ENCODE measurements around the gene PCID2. TPM values are rescaled to one million over a fixed set of nuclear protein-coding genes. Genes with fewer than 3 reads are reported as not detected.

The PCID2 gene
- total and polyA plus RNA-seq, 2 experiments from 2014 or later: 52.4 to 57.6 TPM

- H3K27me3 ChIP-seq: peaks cover 13% of the 10 kb centered on the region
- no peaks in the 10 kb centered on the region for H3K9me3 ChIP-seq (ENCODE audit: low read depth)
- TF ChIP-seq, protein P1, sequence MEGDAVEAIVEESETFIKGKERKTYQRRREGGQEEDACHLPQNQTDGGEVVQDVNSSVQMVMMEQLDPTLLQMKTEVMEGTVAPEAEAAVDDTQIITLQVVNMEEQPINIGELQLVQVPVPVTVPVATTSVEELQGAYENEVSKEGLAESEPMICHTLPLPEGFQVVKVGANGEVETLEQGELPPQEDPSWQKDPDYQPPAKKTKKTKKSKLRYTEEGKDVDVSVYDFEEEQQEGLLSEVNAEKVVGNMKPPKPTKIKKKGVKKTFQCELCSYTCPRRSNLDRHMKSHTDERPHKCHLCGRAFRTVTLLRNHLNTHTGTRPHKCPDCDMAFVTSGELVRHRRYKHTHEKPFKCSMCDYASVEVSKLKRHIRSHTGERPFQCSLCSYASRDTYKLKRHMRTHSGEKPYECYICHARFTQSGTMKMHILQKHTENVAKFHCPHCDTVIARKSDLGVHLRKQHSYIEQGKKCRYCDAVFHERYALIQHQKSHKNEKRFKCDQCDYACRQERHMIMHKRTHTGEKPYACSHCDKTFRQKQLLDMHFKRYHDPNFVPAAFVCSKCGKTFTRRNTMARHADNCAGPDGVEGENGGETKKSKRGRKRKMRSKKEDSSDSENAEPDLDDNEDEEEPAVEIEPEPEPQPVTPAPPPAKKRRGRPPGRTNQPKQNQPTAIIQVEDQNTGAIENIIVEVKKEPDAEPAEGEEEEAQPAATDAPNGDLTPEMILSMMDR (IDR thresholded peaks at IDR 0.05; ENCODE audit: low read depth, low read length): no peak
- peak; percentile 78 to 80 for DNase-seq (ENCODE audit: low read depth in 1 of 2, low spot score in 1 of 2)
- H3K36me3 ChIP-seq: no peaks in the 10 kb centered on the region
- H3K4me1 ChIP-seq (ENCODE audit: low read depth): peaks cover 14% of the 10 kb centered on the region
- peak overlapping the region; percentile 80 for H3K27ac ChIP-seq
- H3K4me3 ChIP-seq: peak overlapping the region; percentile 24
Observed at GRCh38 chr13:113153810-113154748, 54.4 kb downstream of the PCID2 start.

DNA sequence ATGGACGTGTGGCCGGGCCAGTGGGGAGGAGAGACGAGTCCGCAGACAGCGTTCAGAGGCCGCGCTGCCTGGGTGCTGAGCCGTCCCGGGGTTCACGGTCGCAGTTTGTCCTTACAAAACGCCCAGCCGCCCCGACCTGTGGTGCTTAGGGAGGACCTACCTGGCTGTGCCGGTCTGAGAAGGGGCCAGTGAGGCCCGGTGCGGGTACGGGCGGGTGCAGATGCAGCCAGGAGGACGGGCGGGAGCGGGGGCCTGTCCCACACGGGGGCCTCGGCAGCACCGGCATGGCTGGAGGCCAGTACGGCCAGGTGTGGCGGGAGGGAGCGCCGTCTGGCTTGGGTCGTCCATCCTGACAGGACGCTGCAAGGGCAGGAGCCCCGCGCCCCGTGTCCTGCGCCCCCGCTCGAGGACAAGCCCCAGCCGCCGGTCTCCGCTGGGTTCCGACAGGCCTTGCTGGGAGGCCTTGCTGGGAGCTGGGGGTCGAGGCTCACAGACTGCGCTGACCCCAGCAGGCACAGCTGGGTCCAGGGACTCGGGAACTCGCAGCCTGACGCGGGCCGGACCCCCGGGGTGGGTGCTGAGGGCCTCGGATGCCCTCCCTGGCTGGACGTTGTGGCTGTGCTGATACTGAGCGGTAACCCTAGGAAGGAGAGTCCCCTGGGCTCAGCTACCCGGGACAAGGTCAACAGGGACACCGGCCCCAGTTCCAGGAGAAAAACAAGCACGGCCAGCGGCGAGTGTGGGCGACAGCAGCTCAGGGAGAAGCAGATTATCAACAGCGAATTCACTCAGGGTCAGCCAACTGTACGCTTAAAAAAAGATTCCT is 55.3 kb downstream of the PCID2 start:
- TF ChIP-seq, protein P1 (IDR thresholded peaks at IDR 0.05; ENCODE audit: low read depth, low read length): no peak
- DNase-seq (ENCODE audit: low read depth in 1 of 2, low spot score in 1 of 2): peak; percentile 68 to 71
- H3K27ac ChIP-seq: peak overlapping the region; percentile 80
- H3K36me3 ChIP-seq: no peaks in the 10 kb centered on the region
- H3K4me1 ChIP-seq (ENCODE audit: low read depth): peaks cover 14% of the 10 kb centered on the region
- peaks cover 15% of the 10 kb centered on the region for H3K27me3 ChIP-seq
- peak overlapping the region; percentile 4 for H3K4me3 ChIP-seq
- no peaks in the 10 kb centered on the region for H3K9me3 ChIP-seq (ENCODE audit: low read depth)

DNA sequence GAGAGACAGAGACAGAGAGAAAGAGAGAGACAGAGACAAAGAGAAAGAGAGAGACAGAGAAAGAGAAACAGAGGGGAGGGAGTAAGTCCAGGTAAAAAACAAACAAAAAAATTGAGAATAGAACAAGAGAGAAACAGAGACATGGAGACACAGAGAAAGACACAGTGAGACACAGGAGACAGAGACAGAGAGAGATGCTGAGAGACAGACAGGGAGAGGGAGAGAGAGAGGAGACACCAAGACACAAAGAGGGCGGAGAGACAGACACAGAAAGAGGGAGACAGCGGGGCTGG is 55.8 kb downstream of the PCID2 start:
- TF ChIP-seq, protein P1 (IDR thresholded peaks at IDR 0.05; ENCODE audit: low read depth, low read length): no peak
- no peaks in the 10 kb centered on the region for H3K36me3 ChIP-seq
- no peak overlapping the region for H3K27ac ChIP-seq
- H3K4me1 ChIP-seq (ENCODE audit: low read depth): peaks cover 14% of the 10 kb centered on the region
- H3K9me3 ChIP-seq (ENCODE audit: low read depth): no peaks in the 10 kb centered on the region
- no peak overlapping the region for H3K4me3 ChIP-seq
- no peak for DNase-seq (ENCODE audit: low read depth in 1 of 2, low spot score in 1 of 2)
- H3K27me3 ChIP-seq: peaks cover 15% of the 10 kb centered on the region

- Histone ChIP-seq H3K27ac (no peak overlapping the region), H3K27me3 (peaks cover 20% of the 10 kb centered on the region), H3K9me3 (ENCODE audit: low read depth) (no peaks in the 10 kb centered on the region), H3K4me3 (no peak overlapping the region), H3K36me3 (no peaks in the 10 kb centered on the region), H3K4me1 (ENCODE audit: low read depth) (peaks cover 14% of the 10 kb centered on the region)
- DNase-seq (ENCODE audit: low read depth in 1 of 2, low spot score in 1 of 2): peak in 1 of 2 donors; percentile 70
- TF ChIP-seq, protein P1 (IDR thresholded peaks at IDR 0.05; ENCODE audit: low read depth, low read length): no peak
Observed at GRCh38 chr13:113151745-113152690, 56.5 kb downstream of the PCID2 start.

Data from cardiac muscle cell (in vitro differentiated cells and primary cell).